ENCODE data around the gene RFK.

DNA sequence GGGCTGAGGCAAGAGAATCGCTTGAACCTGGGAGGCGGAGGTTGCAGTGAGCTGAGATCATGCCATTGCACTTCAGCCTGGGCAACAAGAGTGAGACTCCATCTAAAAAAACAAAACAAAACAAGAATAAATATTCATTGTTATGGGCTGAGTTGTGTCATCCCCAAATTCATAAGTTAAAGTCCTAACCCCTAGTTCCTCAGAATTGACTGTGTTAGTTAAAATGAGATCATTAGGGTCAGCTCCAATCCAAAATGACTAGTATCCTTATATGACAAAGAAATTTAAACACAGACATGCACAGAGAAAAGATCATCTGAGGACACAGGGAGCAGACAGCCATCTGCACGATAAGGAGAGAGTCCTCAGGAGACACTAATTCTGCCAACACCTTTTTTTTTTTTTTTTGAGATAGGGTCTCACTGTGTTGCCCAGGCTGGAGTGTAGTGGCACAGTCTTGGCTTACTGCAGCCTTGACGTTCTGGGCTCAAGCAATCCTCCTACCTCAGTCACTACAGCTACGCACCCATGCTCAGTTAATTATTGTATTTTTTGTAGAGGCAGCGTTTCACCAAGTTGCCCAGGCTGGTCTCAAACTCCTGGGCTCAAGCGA is 32.7 kb upstream of the RFK start:
- TF ChIP-seq EP300 (IDR thresholded peaks at IDR 0.05) (no peak), POLR2AphosphoS5 (IDR thresholded peaks at IDR 0.05) (no peak), POLR2A (IDR thresholded peaks at IDR 0.05) (no peak)
- TF ChIP-seq, protein P1, sequence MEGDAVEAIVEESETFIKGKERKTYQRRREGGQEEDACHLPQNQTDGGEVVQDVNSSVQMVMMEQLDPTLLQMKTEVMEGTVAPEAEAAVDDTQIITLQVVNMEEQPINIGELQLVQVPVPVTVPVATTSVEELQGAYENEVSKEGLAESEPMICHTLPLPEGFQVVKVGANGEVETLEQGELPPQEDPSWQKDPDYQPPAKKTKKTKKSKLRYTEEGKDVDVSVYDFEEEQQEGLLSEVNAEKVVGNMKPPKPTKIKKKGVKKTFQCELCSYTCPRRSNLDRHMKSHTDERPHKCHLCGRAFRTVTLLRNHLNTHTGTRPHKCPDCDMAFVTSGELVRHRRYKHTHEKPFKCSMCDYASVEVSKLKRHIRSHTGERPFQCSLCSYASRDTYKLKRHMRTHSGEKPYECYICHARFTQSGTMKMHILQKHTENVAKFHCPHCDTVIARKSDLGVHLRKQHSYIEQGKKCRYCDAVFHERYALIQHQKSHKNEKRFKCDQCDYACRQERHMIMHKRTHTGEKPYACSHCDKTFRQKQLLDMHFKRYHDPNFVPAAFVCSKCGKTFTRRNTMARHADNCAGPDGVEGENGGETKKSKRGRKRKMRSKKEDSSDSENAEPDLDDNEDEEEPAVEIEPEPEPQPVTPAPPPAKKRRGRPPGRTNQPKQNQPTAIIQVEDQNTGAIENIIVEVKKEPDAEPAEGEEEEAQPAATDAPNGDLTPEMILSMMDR (IDR thresholded peaks at IDR 0.05): no peak

Measured in sigmoid colon (tissue), 4 donors.